Muscle layer of duodenum (tissue), 2 donors: ENCODE results near the gene STX5.

ENCODE experiments used
- H3K27ac ChIP-seq: one replicate; pipeline ENCODE4 v1.7.0; 2013; ENCODE audit warnings: mild to moderate bottlenecking, low read length
- H3K27me3 ChIP-seq: one replicate; pipeline ENCODE4 v1.7.0; 2013; ENCODE audit warnings: low read depth, mild to moderate bottlenecking, control low read depth, low read length
- H3K36me3 ChIP-seq, 2 donors: one replicate each; pipeline ENCODE4 v1.7.0; 2013; ENCODE audit warnings: low read length in 2 of 2, control low read depth in 1 of 2, mild to moderate bottlenecking in 1 of 2; ENCODE audit not compliant: insufficient read depth in 2 of 2, control insufficient read depth in 1 of 2
- H3K4me1 ChIP-seq, 2 donors: one replicate each; pipeline ENCODE4 v1.7.0; 2013; ENCODE audit warnings: low read length in 2 of 2, mild to moderate bottlenecking in 2 of 2, control low read depth in 1 of 2, moderate library complexity in 1 of 2; ENCODE audit not compliant: insufficient read depth in 2 of 2, control insufficient read depth in 1 of 2
- H3K4me3 ChIP-seq, 2 donors: one replicate each; pipeline ENCODE4 v1.7.0; 2013; ENCODE audit warnings: low read length in 2 of 2, low read depth in 1 of 2, mild to moderate bottlenecking in 1 of 2
- H3K9me3 ChIP-seq, 2 donors: one replicate each; pipeline ENCODE4 v1.7.0; 2013; ENCODE audit warnings: low read length in 2 of 2, control low read depth in 1 of 2, mild to moderate bottlenecking in 1 of 2; ENCODE audit not compliant: control insufficient read depth in 1 of 2
- donor health status: healthy.

Gene STX5

GRCh38 chr11:62810748-62811147, 21.1 kb downstream of the STX5 start:
- Histone ChIP-seq H3K27me3 (no peaks in the 10 kb centered on the region), H3K36me3 (peaks cover 0 to 12% of the 10 kb centered on the region in 2 donors), H3K27ac (no peak overlapping the region), H3K9me3 (no peaks in the 10 kb centered on the region), H3K4me3 (no peak overlapping the region), H3K4me1 (peaks cover 5 to 7% of the 10 kb centered on the region in 2 donors)

- Histone ChIP-seq H3K9me3 (no peaks in the 10 kb centered on the region), H3K36me3 (peaks cover 16 to 20% of the 10 kb centered on the region in 2 donors), H3K4me3 (no peak overlapping the region), H3K27ac (peak overlapping the region; percentile 58), H3K27me3 (no peaks in the 10 kb centered on the region), H3K4me1 (peaks cover 13 to 20% of the 10 kb centered on the region in 2 donors)
Measured at GRCh38 chr11:62806611-62807121, 25.2 kb downstream of the STX5 start.

DNA sequence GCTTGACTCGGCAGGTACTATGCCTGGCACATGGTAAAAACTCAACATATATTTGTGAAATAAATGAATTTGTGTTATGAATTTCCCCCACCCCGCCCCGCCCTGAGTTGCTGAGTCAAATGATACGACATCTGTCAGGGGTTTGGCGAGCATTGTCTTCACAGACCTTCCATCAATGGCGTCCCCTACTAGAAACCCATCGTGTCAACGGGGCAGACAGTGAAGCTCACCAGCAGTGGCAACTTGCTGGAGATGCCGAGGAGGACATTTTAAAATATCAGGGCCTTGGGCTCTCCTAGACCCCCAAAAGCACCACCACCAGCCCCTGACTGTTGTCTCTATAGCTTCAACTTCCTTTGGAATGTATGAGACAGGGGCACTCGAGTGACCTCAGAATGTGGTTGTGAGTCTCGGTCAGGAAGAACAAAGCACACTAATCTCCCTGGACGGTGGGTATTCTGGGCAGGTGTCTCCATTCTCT, 25.9 kb downstream of the STX5 start:
- Histone ChIP-seq H3K36me3 (peaks cover 22 to 26% of the 10 kb centered on the region in 2 donors), H3K4me3 (peak overlapping the region; percentile 73 to 81), H3K4me1 (peaks cover 13 to 20% of the 10 kb centered on the region in 2 donors), H3K9me3 (no peaks in the 10 kb centered on the region), H3K27me3 (no peaks in the 10 kb centered on the region), H3K27ac (peak overlapping the region; percentile 88)

GRCh38 chr11:62805076-62805892, 26.6 kb downstream of the STX5 start, which contains the start of gene NXF1:
NXF1 (minus strand) TSS chr11:62805440; CDS start chr11:62805356, 84 bp downstream.
- H3K9me3 ChIP-seq, result no peaks in the 10 kb centered on the region
- peak within 1 kb of the TSS; percentile 73 to 81 for H3K4me3 ChIP-seq
- H3K4me1 ChIP-seq, result peaks cover 13 to 20% of the 10 kb centered on the region in 2 donors
- peak within 1 kb of the TSS; percentile 88 for H3K27ac ChIP-seq
- peaks cover 26 to 31% of the 10 kb centered on the region in 2 donors for H3K36me3 ChIP-seq
- no peaks in the 10 kb centered on the region for H3K27me3 ChIP-seq

DNA sequence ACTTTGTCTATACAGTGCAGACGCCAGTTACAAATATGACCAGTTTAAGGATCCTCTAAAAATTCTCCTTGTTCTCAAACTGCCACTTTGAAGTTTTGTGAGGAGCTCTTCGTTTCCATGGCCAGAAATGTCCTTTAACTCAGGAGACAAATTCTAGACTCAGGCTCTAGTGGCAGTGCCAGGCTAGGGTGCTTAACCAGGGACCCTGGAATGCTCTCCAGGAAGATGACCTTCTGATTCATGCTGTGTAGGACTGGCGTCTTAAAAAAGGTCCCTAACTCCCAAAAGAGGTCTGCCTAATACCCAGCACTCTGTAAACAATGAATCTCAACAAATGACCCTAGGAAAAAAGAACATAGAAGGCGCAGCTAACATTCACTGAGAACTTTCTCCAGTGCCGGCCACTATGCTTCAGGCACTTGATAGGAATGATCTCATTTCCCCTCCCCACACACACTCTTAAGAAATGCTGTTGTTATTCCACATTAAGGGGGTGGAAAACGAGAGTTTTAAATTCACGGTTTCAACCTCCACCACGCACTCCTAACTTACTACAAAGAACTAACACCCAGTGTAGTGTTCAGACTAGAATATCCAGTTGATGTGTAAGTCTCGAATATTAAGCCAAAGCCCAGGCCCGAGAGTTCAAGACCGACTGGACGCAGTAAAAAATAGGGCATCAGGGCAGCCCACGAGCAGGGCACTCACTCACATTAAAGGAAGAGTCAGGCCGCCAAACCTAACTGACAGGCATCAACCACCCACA, 27.4 kb downstream of the STX5 start:
- H3K27me3 ChIP-seq, result no peaks in the 10 kb centered on the region
- H3K36me3 ChIP-seq, result peaks cover 34 to 39% of the 10 kb centered on the region in 2 donors

GRCh38 chr11:62801071-62801470, 30.8 kb downstream of the STX5 start:
- peaks cover 57 to 73% of the 10 kb centered on the region in 2 donors for H3K36me3 ChIP-seq

More for the DNA sequence above, 27.4 kb downstream of the STX5 start:
- Histone ChIP-seq H3K4me1 (peaks cover 13 to 20% of the 10 kb centered on the region in 2 donors), H3K9me3 (no peaks in the 10 kb centered on the region), H3K4me3 (peak overlapping the region; percentile 73 to 81), H3K27ac (peak overlapping the region; percentile 88)

GRCh38 chr11:62799486-62799885, 32.4 kb downstream of the STX5 start:
- H3K4me1 ChIP-seq, result peaks cover 8 to 12% of the 10 kb centered on the region in 2 donors
- H3K36me3 ChIP-seq, result peaks cover 70 to 87% of the 10 kb centered on the region in 2 donors
- H3K9me3 ChIP-seq, result no peaks in the 10 kb centered on the region
- no peak overlapping the region for H3K4me3 ChIP-seq
- H3K27ac ChIP-seq, result no peak overlapping the region
- no peaks in the 10 kb centered on the region for H3K27me3 ChIP-seq

More at GRCh38 chr11:62801071-62801470, 30.8 kb downstream of the STX5 start:
- H3K4me1 ChIP-seq, result peaks cover 10 to 16% of the 10 kb centered on the region in 2 donors
- no peak overlapping the region for H3K4me3 ChIP-seq
- no peaks in the 10 kb centered on the region for H3K9me3 ChIP-seq
- no peaks in the 10 kb centered on the region for H3K27me3 ChIP-seq
- no peak overlapping the region for H3K27ac ChIP-seq

DNA sequence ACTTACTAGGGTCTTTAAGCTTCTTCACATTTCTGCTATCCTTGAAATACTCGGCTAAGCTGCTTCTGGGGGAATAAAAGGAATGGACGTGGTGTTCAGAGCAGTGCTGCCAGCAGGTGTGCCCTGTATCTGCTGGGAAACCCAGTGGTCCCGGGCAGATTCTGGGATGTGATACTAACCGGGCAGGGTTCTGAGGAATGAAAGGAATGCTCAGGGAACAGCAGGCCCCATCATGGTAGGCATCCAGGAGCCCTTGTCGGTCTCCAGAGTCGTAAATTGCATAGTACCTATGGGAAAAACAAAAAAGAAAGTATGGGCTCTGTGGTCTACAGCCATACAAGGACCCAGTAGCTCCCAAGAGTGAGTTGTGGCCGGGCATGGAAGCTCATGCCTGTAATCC, 35.6 kb downstream of the STX5 start:
- no peaks in the 10 kb centered on the region for H3K9me3 ChIP-seq
- H3K27me3 ChIP-seq, result no peaks in the 10 kb centered on the region
- H3K27ac ChIP-seq, result no peak overlapping the region
- H3K36me3 ChIP-seq, result peaks cover 61 to 81% of the 10 kb centered on the region in 2 donors
- peaks cover 8 to 14% of the 10 kb centered on the region in 2 donors for H3K4me1 ChIP-seq
- H3K4me3 ChIP-seq, result no peak overlapping the region

- Histone ChIP-seq H3K9me3 (no peaks in the 10 kb centered on the region), H3K4me3 (no peak overlapping the region), H3K27me3 (no peaks in the 10 kb centered on the region), H3K27ac (no peak overlapping the region), H3K36me3 (peaks cover 50 to 78% of the 10 kb centered on the region in 2 donors), H3K4me1 (peaks cover 8 to 33% of the 10 kb centered on the region in 2 donors)
Measured at GRCh38 chr11:62794201-62794775, 37.6 kb downstream of the STX5 start.

GRCh38 chr11:62792202-62792575, 39.7 kb downstream of the STX5 start:
- peaks cover 16 to 48% of the 10 kb centered on the region in 2 donors for H3K4me1 ChIP-seq
- no peaks in the 10 kb centered on the region for H3K9me3 ChIP-seq
- peak overlapping the region; percentile 78 to 94 for H3K4me3 ChIP-seq
- peaks cover 42 to 62% of the 10 kb centered on the region in 2 donors for H3K36me3 ChIP-seq
- H3K27me3 ChIP-seq, result no peaks in the 10 kb centered on the region
- H3K27ac ChIP-seq, result peak overlapping the region; percentile 53
